Activated T-cell treated with anti-CD3 and anti-CD28 coated beads for 24 hours (primary cell): ENCODE data around the gene PDZD4.
A peak's percentile ranks its signal among the peaks of the same experiment; 100 is the strongest.

ENCODE experiments used
- DNase-seq: peaks from one replicate; pipeline ENCODE4 v3.0.0-alpha.2; 2020; ENCODE audit warnings: low read depth

The PDZD4 gene

DNA sequence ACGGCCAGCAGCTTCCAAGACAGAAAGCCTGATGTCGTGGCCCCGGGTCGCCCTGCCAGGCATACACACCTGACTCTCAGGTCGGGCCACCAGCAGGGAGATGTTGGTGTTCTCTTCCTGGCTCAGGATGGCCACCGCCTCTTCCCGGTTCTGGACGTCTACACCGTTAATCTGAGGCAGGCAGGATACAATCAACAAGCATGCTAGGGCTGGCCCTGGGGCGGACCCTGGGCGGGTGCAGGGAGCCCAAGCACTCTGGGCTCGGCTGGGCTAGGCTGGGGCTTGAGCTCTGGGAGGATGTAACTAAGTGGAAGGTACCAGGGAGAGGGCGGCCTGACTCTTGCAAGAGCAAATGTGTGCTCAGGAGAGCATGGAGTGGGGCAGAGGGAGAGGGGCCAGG is 24.9 kb downstream of the PDZD4 start:
- DNase-seq, result no peak

DNA sequence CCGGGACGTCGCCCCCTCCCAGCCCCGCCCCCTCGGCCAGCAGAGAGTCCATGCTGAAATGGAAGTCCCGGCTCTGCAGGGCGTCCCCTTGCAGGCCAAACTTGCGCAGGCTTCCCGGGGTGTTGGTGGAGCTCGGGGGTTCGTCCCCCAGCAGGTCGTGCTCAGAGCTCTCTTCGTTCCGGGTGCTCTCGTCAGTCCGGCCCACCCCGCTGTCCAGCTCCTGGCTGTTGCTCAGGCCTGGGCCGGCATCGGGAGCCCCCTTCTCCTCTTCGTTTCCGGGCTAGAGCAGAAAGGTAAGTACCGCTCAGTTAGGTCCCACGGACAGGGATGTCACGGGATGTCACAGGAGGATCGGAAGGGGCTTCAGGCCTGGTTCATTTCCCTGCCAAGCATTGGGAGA is 25.7 kb downstream of the PDZD4 start:
- DNase-seq, result no peak

DNA sequence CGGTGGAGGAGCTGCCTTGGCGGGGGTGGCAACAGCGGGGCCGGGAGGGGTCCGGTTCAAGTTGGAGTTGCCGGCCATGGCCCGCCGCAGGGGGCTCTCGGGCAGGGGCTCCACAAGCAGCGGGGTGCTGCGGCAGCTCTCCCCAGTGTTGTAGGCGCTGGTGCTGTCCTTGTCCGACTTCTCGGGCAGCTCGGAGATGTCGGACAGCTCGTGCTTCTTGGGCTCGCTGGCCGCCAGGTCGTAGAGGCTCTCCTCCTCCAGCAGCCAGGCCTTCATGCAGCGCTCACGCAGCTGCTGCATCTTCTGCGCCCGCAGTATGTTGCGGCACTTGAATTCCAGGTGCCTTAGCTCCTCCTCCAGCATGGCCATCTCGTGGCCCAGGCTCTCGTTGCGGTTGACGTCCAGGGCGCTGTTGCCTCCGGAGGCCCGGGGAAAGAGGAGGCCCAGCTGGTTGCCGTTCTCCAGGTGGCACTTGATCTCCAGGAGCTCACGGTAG is 26.2 kb downstream of the PDZD4 start:
- no peak for DNase-seq

DNA sequence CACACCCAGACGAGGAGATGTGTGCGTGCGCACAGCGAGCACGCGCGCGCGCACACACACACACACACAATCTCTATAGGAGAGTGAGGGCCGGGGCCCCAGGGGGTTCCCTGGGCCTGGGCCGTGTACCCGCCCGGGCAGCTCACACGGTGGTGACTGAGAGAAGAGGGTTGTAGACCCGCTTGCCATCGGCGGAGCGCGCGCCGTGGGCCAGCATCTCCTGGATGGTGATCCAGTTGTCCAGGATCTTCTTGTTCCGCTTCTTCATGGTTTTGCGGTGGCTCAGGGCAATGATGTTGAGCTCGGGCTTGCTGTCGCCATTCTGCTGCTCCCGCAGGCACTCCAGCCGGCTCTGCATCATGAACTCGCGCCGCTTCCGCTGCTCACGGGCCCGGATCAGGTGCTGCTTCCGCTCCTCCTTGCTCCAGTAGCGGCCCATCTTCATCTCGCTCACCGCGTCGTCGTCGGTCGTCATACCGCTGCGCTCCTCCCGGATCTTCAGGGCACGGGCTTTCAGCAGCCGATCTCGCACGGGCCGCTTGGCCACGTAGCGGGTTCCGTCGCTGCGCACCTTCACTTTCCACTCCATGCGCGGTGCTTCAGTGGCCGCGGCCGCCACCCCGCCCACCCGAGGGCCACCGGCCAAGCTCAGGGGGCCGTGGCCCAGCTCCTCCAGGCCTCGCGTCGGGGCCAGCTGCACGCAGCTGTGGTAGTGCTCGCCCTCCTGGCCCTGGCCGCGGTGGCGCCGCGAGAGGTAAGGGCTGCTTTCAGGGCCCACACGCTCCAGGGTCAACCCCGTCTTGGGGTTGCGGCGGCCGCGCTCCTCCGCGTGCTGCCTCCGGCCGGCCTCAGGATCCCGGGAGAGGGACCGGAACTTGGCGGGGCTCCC is 26.9 kb downstream of the PDZD4 start:
- no peak for DNase-seq

DNA sequence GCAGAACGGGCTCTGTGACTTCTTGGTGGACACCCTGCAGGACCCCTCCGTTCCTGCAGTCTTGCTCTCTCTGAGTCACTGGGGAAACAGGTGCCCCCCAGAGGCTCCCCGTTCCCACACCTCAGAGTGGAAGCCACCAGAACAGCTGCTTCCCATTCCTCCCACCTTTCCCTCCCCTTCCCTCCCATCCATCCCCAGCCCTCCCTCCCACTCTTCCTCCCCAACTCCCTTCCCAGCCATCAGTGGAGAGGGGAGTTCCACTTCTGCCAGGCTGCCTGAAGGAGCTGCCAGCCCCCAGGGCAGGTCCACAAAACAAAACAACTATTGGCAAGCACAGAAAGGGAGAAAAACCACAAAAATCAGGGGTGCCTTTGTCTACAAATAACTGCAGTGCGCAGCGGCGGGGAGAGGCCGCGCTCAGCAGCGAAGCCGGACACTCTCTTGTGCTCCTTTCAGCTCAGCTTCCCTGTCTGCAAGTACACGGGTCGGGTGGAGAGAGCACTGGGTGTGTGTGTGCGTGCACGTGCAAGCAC is 27.8 kb downstream of the PDZD4 start:
- no peak for DNase-seq

DNA sequence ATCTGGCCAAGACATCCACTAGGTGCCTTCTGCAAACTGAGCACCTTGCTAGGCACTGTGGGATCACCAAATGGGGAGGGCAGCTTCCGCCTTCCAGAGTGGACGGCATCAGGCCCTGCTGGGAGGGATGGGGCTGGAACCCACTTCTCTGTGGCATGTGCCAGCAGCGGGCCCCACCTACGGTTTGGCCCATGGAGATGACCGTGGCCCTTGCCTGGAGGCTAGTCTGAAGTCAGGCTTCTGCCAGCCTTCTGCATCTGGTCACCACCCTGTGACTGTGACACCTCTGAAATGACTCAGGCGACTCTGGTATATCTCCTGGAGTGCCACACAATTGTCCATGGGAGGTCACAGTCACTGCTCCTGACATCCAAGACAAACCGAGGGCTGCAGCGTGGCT is 28.7 kb downstream of the PDZD4 start:
- no peak for DNase-seq

DNA sequence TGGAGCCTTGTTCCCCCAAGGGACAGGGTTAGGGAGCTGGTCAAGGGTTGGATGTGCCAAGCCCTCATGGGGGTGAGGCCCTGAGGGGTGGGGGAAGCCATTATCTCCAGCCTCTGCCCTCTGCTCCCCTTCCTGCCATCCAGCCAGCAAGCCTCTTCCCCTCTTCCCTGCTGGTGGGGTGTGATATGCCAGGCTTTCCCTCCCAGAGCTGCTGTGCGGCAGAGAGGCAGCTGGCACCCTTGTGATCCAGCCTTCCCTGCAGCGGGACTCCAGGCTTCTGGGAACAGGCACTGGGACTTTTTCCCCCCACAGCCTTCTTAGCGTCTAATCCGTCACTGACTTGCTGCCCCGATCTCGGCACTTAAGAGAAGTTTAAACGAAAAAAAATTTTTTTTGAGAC is 29.6 kb downstream of the PDZD4 start:
- no peak for DNase-seq

DNA sequence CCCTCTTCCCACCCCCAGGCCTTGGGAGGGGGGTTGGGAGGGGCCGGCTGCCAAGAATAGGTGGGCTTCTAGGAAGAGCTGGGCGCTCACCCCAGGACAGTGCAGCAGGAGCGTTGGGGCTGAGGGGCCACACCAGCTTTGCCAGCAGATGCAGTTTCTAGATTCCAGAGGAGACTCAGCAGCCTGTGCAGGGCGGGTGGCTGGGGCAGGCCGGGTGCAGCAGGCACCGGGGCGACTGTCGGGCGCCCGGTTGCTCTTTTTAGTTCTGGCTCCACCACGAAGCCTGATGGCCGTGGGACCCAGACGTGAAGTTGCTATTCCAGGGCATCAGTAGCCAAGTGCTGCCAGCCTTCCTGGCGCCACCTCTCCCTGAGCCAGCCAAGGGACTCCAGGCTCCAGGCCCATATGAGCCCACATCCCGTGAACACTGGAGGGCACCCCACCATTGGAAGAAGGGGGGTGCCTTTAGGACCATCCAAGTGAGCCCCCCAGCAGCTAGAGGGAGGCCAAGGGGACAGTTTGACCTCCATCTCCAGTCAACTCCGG is 30.1 kb downstream of the PDZD4 start:
- DNase-seq, result no peak

DNA sequence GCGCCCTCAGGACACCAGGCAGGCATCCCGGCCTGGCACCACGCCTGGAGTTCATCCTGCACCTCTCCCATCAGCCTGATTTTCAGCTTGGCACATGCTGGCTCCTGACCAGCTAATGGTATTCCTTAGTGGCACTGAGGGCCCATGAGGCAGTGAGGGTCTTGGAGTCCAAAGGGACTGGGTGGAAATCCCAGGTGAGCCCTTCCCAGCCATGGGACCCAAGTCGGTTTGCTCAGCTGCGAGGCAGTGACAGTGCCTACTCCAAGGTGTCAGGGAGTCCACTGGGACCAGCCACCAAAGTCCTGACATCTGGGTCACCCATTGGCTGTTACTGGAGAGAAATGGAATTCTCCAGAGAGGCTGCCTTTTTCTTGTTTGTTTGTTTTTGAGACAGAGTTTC is 31.0 kb downstream of the PDZD4 start:
- DNase-seq, result no peak

DNA sequence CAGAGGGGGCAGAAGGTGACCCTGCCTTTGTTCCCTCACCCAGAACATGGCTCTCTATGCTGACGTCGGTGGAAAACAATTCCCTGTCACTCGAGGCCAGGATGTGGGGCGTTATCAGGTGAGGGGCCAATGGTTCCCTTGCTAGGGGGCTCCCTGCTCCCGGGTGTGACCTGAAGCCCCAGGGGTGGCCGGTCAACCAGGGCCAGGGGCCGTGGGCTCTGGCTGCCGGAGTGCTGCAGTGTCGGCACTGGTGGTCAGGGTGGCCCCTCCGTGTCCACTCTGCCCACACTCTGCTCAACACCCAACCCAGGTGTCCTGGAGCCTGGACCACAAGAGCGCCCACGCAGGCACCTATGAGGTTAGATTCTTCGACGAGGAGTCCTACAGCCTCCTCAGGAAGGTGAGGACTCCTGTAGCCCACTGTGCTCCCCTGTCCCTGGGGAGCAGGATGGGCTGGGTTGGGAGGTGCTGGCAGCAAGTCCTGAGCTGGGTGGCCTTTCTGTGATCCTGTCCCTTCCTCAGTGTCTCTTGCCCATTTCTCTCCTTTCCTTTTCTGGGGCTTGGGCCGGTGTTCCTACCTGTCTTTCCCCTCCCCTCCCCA is 32.8 kb downstream of the PDZD4 start:
- DNase-seq, result no peak

DNA sequence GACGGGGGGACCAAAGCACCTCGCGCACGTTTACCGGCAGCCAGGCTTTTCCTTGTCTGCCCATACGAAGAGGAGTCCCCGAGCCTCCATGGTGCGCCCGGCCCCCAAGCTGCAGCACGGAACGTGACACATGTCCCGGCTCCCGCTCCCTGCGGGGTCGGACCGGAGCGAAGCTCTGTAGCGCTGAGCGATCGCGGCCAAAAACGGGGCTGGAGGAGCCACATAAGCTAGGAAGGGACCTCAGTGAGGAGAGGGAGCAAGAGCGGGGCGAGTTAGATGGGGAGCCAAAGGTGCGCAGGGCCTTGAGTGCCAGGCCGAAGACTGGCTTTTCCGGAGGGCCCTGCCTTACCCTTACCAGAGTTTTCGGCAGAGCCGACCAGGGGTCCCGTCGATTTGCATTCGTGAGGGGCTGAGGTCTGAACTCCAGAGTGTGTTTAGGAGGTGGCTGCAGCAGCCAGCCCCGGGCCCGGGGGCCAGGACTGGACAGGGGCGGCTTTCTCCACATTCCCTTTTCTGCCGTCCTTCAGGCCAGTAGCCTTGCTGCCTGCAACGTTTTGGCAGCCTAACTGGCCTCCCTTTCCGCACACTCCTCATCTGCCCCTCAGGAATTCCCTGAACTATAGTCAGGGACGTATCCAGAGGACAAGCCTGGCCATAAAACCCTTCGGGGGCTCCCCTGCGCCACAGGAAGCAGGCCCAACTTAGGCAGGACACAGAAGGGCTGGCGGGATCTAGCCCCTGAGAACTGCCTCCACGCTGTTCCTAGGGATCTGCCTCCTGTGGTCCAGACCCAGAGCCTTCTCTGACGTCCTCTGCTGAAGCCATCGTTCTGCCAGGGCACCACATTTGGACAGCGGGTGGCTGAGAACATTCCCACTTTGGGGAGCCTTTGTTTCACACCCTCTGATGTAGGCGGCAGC is 35.2 kb downstream of the PDZD4 start:
- peak; percentile 6 for DNase-seq

DNA sequence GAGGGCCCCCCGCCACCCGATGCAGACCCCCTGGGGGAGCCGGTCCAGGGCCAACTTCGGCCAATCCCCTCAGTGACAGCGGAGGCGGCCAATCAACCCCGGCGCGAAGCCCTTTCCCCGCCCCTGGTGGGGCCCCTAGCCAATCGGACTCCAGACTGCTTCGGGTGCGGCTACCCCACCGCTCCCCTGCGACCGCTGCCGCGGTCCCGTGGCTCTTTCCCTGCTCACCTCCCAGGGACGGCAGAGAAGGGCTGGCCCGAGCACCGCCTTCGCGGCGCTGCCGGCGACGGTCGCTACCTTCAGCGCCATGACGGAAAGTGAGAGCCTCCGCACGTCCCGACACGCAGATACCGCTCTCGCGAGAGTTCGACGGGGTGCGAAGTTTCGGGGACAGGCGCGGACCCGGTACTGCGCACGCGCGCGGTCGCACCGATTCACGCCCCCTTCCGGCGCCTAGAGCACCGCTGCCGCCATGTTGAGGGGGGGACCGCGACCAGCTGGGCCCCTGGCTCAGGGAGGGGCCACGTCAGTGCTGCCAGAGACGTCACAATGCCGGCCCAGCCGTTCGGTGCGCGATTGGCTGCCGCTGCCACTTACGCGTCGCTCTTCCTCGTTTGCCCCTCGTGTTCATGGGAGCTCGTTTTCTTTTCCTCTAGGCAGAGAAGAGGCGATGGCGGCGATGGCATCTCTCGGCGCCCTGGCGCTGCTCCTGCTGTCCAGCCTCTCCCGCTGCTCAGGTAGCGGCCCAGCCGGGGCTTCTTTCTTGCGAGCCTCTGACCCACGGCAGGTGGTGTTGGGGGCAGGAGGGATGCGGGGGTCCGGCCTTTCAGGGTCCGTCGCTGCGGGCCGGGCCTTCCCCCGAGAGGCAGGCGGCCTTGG is 36.1 kb downstream of the PDZD4 start, which contains the start of the genes IDH3G and SSR4:
TSS of gene IDH3G (minus strand) at position 358 of the 879 bp plus-strand sequence. CDS start at position 309, 49 bp downstream.
TSS of gene SSR4 (plus strand) at position 651 of the 879 bp plus-strand sequence. CDS start at position 671, 20 bp downstream.
- DNase-seq, result peak; percentile 86

DNA sequence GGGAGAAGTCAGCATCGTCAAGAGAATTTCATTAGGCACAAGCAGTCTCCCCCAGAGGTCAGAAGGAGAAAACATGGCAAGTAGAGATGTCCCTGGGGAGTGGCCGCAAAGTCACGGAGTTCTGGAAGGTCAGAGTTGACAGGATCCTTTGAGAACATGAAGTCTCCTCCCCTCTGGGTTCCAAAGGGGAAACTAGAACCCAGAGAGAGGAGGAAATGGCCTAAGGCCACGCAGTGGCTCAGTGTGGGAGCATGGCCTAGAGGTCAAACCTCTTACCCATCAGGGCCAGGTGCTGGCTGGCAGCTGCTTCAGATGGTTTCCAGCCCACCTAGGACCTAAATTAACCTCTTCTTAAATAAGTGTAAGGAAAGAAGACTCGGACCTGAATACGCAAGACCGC is 37.1 kb downstream of the PDZD4 start:
- no peak for DNase-seq

DNA sequence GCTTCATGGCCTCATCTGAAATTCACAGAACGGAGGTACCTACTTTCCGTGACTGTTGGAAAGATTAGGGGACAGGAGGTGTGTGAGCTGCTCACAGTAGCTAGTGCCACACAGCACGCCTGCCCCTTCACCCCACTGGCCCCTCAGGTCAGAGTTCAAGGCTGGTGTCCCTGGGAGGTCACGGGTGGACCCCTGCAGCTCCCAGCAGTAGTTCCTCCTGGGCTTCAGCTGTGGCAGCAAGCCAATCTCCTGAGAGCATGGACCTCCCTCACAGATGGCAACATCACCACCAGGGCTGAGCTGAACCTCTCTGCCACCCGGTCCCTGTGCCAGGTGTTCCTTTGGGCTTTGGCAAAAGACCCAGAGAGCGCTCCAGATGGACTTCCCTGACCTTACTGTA is 38.0 kb downstream of the PDZD4 start:
- DNase-seq, result no peak

DNA sequence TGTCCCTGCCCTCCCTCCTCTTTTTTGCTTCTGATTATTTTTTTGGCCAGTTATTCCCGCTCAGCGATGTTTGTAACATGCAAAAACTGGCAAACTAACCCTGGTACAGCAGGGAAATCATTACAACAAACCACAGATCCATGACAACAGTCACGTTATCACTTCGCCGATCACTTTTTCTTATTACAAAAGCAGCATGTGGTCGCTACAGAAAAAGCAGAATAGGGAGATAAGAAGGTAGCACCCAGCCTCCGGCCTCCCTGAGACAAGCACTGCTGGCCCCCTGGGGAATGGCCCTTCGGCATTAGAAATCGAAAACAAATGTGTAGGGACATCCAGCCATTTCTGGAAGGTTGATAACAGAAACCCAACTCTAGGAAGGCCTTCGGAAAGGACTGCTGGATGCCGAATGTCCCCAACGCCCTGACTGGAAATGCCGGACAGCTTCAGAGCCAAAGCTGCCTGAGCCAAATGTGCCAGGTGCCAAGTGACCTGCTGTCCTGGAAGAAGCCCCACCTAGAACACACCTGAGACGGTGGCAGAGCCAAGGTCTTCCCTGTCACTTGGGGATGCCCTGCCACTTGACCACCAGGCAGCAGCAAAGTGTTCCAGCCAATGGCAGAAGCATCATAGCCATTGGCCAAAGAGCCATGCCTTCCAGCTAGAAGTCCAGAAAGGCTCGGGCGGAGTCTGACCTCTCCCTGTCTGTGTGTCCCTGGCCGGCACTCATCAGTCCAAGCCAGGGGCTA is 39.1 kb downstream of the PDZD4 start:
- DNase-seq, result no peak

DNA sequence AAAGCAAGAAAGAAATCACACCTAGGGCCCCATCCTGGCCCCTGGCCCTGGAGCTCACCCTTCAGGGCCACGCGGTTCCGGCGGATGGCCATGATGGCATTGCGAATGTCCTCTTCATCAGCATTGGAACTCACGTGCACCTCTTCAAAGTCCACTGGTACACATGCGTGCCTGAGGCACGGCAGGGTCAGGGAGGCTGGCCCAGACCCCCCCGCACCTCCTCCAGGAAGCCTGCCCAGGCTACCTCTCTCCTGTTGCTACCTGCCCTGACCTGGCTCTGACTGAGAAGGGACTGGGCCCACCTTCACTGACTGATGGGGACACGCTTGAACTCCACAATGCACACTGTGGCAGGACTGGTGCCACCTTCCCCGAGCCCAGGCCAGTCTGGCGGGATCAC is 40.7 kb downstream of the PDZD4 start:
- no peak for DNase-seq

DNA sequence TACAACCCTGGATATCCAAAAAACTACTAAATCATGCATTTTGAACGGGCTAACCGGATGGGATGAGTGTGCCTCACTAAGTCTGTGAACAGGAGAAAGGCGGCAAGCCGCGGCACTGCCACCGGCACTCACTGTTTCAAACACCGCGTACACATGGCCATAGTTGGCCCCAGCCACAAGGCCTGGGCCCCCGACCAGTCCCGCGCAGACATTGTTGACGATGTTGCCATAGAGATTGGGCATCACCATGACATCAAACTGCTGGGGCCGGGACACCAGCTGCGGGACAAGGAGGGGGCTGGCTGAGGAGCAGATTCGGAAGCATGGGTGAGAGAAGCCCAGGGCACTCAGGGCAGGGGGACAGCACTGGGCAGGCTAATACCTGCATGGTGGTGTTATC is 43.7 kb downstream of the PDZD4 start:
- DNase-seq, result no peak

DNA sequence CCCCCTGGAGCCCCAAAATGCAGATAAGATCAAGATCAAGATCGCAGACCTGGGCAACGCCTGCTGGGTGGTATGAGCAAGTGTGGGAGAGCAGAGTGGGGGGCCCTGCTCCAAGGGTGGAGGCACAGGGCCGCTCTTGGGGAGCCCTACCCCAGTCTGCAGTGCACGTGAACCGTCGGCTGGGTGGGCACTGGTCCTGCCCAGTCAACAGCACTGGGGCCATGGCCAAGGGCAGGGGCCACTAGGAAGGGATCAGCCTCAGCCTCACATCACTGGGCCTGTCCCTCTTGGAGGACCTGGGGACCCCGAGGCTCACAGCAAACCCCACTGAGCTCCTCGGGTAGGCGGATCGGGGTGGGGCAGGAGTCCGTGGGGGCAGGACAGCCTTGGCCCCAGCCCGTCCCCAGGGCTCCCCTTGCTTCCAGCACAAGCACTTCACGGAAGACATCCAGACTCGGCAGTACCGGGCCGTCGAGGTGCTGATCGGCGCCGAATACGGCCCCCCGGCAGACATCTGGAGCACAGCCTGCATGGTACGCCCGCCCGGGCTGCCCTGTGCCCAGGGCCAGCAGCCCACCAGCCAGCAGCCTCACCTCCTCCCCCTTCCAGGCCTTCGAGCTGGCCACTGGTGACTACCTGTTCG is 45.9 kb downstream of the PDZD4 start:
- DNase-seq, result no peak

DNA sequence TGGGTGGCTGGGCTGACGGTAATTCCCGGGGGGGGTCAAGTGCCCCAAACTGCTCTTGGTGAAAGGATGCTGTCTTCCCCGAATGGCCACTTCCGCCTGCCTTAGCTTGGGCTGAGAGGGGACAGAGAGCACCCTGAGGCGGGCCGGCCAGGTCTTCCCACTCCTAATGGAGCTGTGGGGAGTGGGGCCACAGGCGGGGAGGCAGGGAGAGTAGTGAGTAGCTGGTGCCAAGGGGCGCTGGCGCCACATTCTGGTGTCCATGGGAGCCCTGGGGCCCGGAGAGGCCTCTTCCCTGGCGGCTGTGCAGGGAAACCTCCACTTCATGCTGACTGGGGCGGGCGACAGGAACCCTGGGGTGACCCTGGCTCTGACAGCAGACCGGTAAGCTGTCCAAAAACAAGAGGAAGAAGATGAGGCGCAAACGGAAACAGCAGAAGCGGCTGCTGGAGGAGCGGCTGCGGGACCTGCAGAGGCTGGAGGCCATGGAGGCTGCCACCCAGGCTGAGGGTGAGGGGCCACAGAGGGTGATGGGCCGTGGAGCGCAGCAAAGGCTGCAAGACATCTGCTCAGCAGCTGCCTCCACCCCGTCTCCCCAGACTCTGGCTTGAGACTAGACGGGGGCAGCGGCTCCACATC is 46.8 kb downstream of the PDZD4 start:
- no peak for DNase-seq
